Type B pancreatic cell (in vitro differentiated cells): Measurements from ENCODE around the gene PCK1. TPM values are rescaled to one million over a fixed set of nuclear protein-coding genes. Genes with fewer than 3 reads are reported as not detected.

Experiments used
- DNase-seq: peaks from one replicate; pipeline ENCODE4 v3.0.0; 2021; ENCODE audit warnings: mixed read lengths; ENCODE audit not compliant: unreplicated experiment; ENCODE audit errors: extremely low spot score
- H3K27ac Mint-ChIP-seq: 2 replicates; pipeline ENCODE4 v1.8.0; 2021; ENCODE audit warnings: mild to moderate bottlenecking, mixed read lengths
- H3K27me3 Mint-ChIP-seq: 2 replicates; pipeline ENCODE4 v1.8.0; 2021; ENCODE audit warnings: mixed read lengths
- H3K36me3 Mint-ChIP-seq: 2 replicates; pipeline ENCODE4 v1.8.0; 2021; ENCODE audit warnings: mixed read lengths
- H3K4me1 Mint-ChIP-seq: one replicate; pipeline ENCODE4 v1.8.0; 2021; ENCODE audit warnings: mixed read lengths; ENCODE audit not compliant: unreplicated experiment
- H3K4me3 Mint-ChIP-seq: 2 replicates; pipeline ENCODE4 v1.8.0; 2021; ENCODE audit warnings: mild to moderate bottlenecking, mixed read lengths
- H3K9me3 Mint-ChIP-seq: 2 replicates; pipeline ENCODE4 v1.8.0; 2021; ENCODE audit warnings: mixed read lengths
- CTCF ChIP-seq: fragments of 200-600 bp; sonication (generic); conservative IDR thresholded peaks from 2 replicates; pipeline ENCODE4 v1.5.0; 2021; ENCODE audit warnings: antibody characterized with exemption, mild to moderate bottlenecking
- total RNA-seq: library from RNA; stranded (reverse); gene quantifications from 2 replicates; pipeline ENCODE4 v1.2.1, GENCODE V29; 2021; ENCODE audit warnings: low replicate concordance

Gene PCK1
- total RNA-seq, 1 donor from 2014 or later, result 2.3 TPM

- no peaks in the 10 kb centered on the region for H3K9me3 Mint-ChIP-seq
- H3K27me3 Mint-ChIP-seq, result peaks cover 23% of the 10 kb centered on the region
- H3K27ac Mint-ChIP-seq, result peak overlapping the region; percentile 47
- TF ChIP-seq CTCF, result no peak
- H3K4me1 Mint-ChIP-seq, result peaks cover 13% of the 10 kb centered on the region
- H3K4me3 Mint-ChIP-seq, result no peak overlapping the region
- H3K36me3 Mint-ChIP-seq, result no peaks in the 10 kb centered on the region
- DNase-seq, result no peak
Measured at GRCh38 chr20:57593134-57593886, 32.4 kb downstream of the PCK1 start.

- Mint-ChIP-seq H3K9me3 (no peaks in the 10 kb centered on the region), H3K27ac (no peak overlapping the region), H3K4me3 (no peak overlapping the region), H3K27me3 (peaks cover 24% of the 10 kb centered on the region), H3K36me3 (no peaks in the 10 kb centered on the region), H3K4me1 (peaks cover 17% of the 10 kb centered on the region)
- no peak for DNase-seq
- peak; percentile 95 for TF ChIP-seq CTCF
Measured at GRCh38 chr20:57594092-57594951, 33.4 kb downstream of the PCK1 start.

- Mint-ChIP-seq H3K4me1 (peaks cover 27% of the 10 kb centered on the region), H3K27ac (no peak overlapping the region), H3K9me3 (no peaks in the 10 kb centered on the region), H3K4me3 (no peak overlapping the region), H3K36me3 (no peaks in the 10 kb centered on the region), H3K27me3 (peaks cover 23% of the 10 kb centered on the region)
- no peak for DNase-seq
- TF ChIP-seq CTCF, result no peak
Measured at GRCh38 chr20:57595041-57596030, 34.4 kb downstream of the PCK1 start.

GRCh38 chr20:57596358-57596757 is 35.4 kb downstream of the PCK1 start:
- Mint-ChIP-seq H3K4me3 (no peak overlapping the region), H3K4me1 (peaks cover 30% of the 10 kb centered on the region), H3K27me3 (peaks cover 17% of the 10 kb centered on the region), H3K27ac (no peak overlapping the region), H3K36me3 (no peaks in the 10 kb centered on the region), H3K9me3 (no peaks in the 10 kb centered on the region)
- no peak for TF ChIP-seq CTCF
- DNase-seq, result no peak
